Ishikawa (cell line): ENCODE results near the gene LCP1.

Experiments used
- CREB1 ChIP-seq: IDR thresholded peaks from 2 replicates; pipeline ENCODE4 v1.6.1; 2012; ENCODE audit warnings: low read depth
- EGR1 ChIP-seq: IDR thresholded peaks from 2 replicates; pipeline ENCODE4 v1.6.1; 2012
- EP300 ChIP-seq: IDR thresholded peaks from 2 replicates; pipeline ENCODE4 v1.6.1; 2012; ENCODE audit warnings: borderline replicate concordance
- FOXM1 ChIP-seq: IDR thresholded peaks from 2 replicates; pipeline ENCODE4 v1.6.1; 2012; ENCODE audit warnings: low read depth, borderline replicate concordance
- RAD21 ChIP-seq: IDR thresholded peaks from 2 replicates; pipeline ENCODE4 v1.6.1; 2012; ENCODE audit warnings: low read depth
- TEAD4 ChIP-seq: IDR thresholded peaks from 2 replicates; pipeline ENCODE4 v1.6.1; 2012
- YY1 ChIP-seq: IDR thresholded peaks from 2 replicates; pipeline ENCODE4 v1.6.1; 2012; ENCODE audit warnings: low read depth
- ZBTB7A ChIP-seq: IDR thresholded peaks from 2 replicates; pipeline ENCODE4 v1.6.1; 2012; ENCODE audit warnings: low read depth
- TF ChIP-seq, protein P1 (sequence below): IDR thresholded peaks from 2 replicates; pipeline ENCODE4 v1.6.1; 2012; ENCODE audit warnings: low read depth, mild to moderate bottlenecking
- TF ChIP-seq, protein P2 (sequence below): IDR thresholded peaks from 2 replicates; pipeline ENCODE4 v1.6.1; 2012

DNA sequence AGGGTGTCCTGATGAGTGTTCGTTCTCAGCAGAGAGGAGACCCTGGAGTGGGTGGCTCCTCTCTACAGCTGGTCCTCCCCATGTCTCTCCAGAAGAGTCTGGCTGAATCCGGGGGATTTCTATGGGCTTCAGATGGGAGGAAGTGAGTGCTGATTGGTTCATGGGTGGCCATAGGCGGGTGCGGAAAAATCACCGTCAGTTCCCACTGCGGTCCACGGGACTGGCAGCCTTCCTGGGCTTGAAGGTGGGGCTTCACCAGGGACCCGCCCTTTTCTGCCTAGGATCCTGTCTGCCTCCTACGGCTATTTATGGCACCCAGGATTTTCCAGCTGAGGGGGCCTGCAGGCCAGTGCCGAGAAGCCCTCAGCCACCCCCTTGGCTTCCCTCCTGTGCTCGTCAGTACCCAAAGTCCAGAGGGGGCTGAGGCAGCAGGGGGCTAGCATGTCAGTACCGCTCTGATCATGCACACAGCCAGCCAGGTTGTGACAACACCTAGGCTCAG is 95.5 kb downstream of the LCP1 start:
- TF ChIP-seq RAD21 (no peak), TEAD4 (no peak), YY1 (no peak), EGR1 (no peak), CREB1 (no peak), EP300 (no peak), ZBTB7A (no peak), FOXM1 (no peak)
- TF ChIP-seq, protein P1, sequence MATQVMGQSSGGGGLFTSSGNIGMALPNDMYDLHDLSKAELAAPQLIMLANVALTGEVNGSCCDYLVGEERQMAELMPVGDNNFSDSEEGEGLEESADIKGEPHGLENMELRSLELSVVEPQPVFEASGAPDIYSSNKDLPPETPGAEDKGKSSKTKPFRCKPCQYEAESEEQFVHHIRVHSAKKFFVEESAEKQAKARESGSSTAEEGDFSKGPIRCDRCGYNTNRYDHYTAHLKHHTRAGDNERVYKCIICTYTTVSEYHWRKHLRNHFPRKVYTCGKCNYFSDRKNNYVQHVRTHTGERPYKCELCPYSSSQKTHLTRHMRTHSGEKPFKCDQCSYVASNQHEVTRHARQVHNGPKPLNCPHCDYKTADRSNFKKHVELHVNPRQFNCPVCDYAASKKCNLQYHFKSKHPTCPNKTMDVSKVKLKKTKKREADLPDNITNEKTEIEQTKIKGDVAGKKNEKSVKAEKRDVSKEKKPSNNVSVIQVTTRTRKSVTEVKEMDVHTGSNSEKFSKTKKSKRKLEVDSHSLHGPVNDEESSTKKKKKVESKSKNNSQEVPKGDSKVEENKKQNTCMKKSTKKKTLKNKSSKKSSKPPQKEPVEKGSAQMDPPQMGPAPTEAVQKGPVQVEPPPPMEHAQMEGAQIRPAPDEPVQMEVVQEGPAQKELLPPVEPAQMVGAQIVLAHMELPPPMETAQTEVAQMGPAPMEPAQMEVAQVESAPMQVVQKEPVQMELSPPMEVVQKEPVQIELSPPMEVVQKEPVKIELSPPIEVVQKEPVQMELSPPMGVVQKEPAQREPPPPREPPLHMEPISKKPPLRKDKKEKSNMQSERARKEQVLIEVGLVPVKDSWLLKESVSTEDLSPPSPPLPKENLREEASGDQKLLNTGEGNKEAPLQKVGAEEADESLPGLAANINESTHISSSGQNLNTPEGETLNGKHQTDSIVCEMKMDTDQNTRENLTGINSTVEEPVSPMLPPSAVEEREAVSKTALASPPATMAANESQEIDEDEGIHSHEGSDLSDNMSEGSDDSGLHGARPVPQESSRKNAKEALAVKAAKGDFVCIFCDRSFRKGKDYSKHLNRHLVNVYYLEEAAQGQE = no peak
- TF ChIP-seq, protein P2, sequence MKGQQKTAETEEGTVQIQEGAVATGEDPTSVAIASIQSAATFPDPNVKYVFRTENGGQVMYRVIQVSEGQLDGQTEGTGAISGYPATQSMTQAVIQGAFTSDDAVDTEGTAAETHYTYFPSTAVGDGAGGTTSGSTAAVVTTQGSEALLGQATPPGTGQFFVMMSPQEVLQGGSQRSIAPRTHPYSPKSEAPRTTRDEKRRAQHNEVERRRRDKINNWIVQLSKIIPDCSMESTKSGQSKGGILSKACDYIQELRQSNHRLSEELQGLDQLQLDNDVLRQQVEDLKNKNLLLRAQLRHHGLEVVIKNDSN = no peak
